Heart left ventricle (tissue), 13 donors: ENCODE data around the gene ABO.

Experiments
- CTCF ChIP-seq, 12 donors: fragments of 200-600 bp; sonication (generic) in 4 of 12; IDR thresholded peaks; one replicate each; pipeline versions ENCODE4 v1.5.0 to v1.8.0; 2018 to 2022; ENCODE audit warnings: antibody characterized with exemption in 12 of 12, mild to moderate bottlenecking in 5 of 12
- POLR2A ChIP-seq, 2 donors: fragments of 450-650 bp; IDR thresholded peaks; one replicate each; pipeline ENCODE4 v1.6.1; 2017; ENCODE audit warnings: antibody characterized with exemption in 2 of 2, mild to moderate bottlenecking in 2 of 2, moderate library complexity in 2 of 2
- donor health status: ischemic (EF 13 %, LVEDD 7.1; RV severe dilation, severe dysfunction).
- donor health status: DM: no; HTN: yes; CAD: no.
- donor health status: DM: no; HTN: no; CAD: no.
- donor health status: ischemic (EF 25% LVEDD 6.9; RV normal size, moderate dysfunction).
- donor health status: ischemic (EF 25% LVEDD 5.7; RV mildly dilated, moderate dysfunction).
- donor health status: ischemic (EF 35%, LVEDD 5.7; RV mildly dilated, moderate dysfunction).
- donor health status: nonischemic (EF 11% LVEDD 7.7; RV severe dilation, severe dysfunction).
- donor health status: DM: yes; HTN: yes; CAD: no.
- donor health status: PGD.
- donor health status: ischemic (EF 29% LVEDD 5.4; RV normal size, mild dysfunction).
- donor health status: nonischemic (EF 23%, LVEDD 6.1; RV moderate dilation, normal function).

- no peak for TF ChIP-seq POLR2A (IDR thresholded peaks at IDR 0.05)
- TF ChIP-seq CTCF (IDR thresholded peaks at IDR 0.05) = no peak
Observed at GRCh38 chr9:133225171-133226011, 49.6 kb downstream of the ABO start.
